Stimulated activated CD8-positive, alpha-beta memory T cell treated with anti-CD3 and anti-CD28 coated beads, Interleukin-15, amount 100 ng/mL, for 4 hours (primary cell): Measurements from ENCODE around the gene MED13.
"Not testable (repeated sequence)": the region's sequence is repeated elsewhere in the genome, so short reads cannot be mapped to it uniquely, and the experiment has no call there.

Experiments used
- DNase-seq, 2 donors: peaks; one replicate each; pipeline ENCODE4 v3.0.0-alpha.2; 2020; ENCODE audit warnings: low read depth in 2 of 2

Gene MED13

GRCh38 chr17:61996916-61997605 is 68.0 kb downstream of the MED13 start:
- no peak for DNase-seq

- DNase-seq, result no peak
Observed at GRCh38 chr17:61989509-61989908, 75.6 kb downstream of the MED13 start.

GRCh38 chr17:61986898-61987297 is 78.2 kb downstream of the MED13 start:
- DNase-seq, result no peak

- DNase-seq, result no peak
Observed at GRCh38 chr17:61984821-61985220, 80.3 kb downstream of the MED13 start.

- no peak for DNase-seq
Observed at GRCh38 chr17:61981323-61981722, 83.8 kb downstream of the MED13 start.

GRCh38 chr17:61980535-61980934 is 84.5 kb downstream of the MED13 start:
- no peak for DNase-seq

GRCh38 chr17:61974115-61974514 is 91.0 kb downstream of the MED13 start:
- no peak for DNase-seq

GRCh38 chr17:61972311-61972710 is 92.8 kb downstream of the MED13 start:
- DNase-seq, result no peak

GRCh38 chr17:61970030-61970429 is 95.0 kb downstream of the MED13 start:
- DNase-seq, result no peak

GRCh38 chr17:61968757-61969156 is 96.3 kb downstream of the MED13 start:
- DNase-seq, result no peak

GRCh38 chr17:61967729-61968128 is 97.3 kb downstream of the MED13 start:
- DNase-seq, result no peak

- DNase-seq, result no peak
Observed at GRCh38 chr17:61966191-61966590, 98.9 kb downstream of the MED13 start.

GRCh38 chr17:61955619-61956018 is 109.5 kb downstream of the MED13 start:
- DNase-seq, result no peak

- DNase-seq, result no peak
Observed at GRCh38 chr17:61947367-61948078, 117.6 kb downstream of the MED13 start.

GRCh38 chr17:61946359-61946758 is 118.7 kb downstream of the MED13 start:
- DNase-seq, result no peak

GRCh38 chr17:61943117-61943516 is 122.0 kb downstream of the MED13 start:
- no peak for DNase-seq

GRCh38 chr17:61942085-61942484 is 123.0 kb downstream of the MED13 start:
- no peak for DNase-seq

GRCh38 chr17:61928101-61928436 is 137.0 kb downstream of the MED13 start:
- no peak for DNase-seq

GRCh38 chr17:61927208-61928100 is 137.6 kb downstream of the MED13 start, which contains the start of gene INTS2:
TSS of gene INTS2 (minus strand) at chr17:61927982. CDS start at chr17:61926644, 1,338 bp downstream.
- DNase-seq, result peak; percentile 87 to 89

- DNase-seq, result no peak
Observed at GRCh38 chr17:61926826-61927207, 138.3 kb downstream of the MED13 start.

- not testable (repeated sequence) for DNase-seq
Observed at GRCh38 chr17:61915162-61915561, 149.9 kb downstream of the MED13 start.

- DNase-seq, result no peak
Observed at GRCh38 chr17:61908292-61909037, 156.6 kb downstream of the MED13 start.
